WTC11 (cell line): ENCODE results near the gene ZFX. TPM values are rescaled to one million over a fixed set of nuclear protein-coding genes. Genes with fewer than 3 reads are reported as not detected.

Source experiments
- ATAC-seq: fragments of 200-7000 bp; cut with Tn5 transposase; 2 replicates; pipeline ENCODE4 v1.10.0; 2021; ENCODE audit warnings: mild to moderate bottlenecking, moderate library complexity
- CTCF ChIA-PET: fragments of 300-600 bp; sonication (Branson Sonifier 250); formaldehyde crosslinking; loops from one replicate; lab custom pipeline; 2021; ENCODE audit warnings: antibody characterized with exemption; lab: Charles Lee
- POLR2A ChIA-PET: fragments of 350-600 bp; sonication (Branson Sonifier 250); formaldehyde crosslinking; loops from one replicate; lab custom pipeline; 2021; ENCODE audit warnings: antibody characterized with exemption; lab: Charles Lee
- DNase-seq: peaks from one replicate; pipeline ENCODE4 v3.0.0; 2021; ENCODE audit warnings: low spot score
- H3K27ac Mint-ChIP-seq: 2 replicates; pipeline ENCODE4 v1.8.0; 2021; ENCODE audit warnings: mixed read lengths
- H3K27me3 Mint-ChIP-seq: 2 replicates; pipeline ENCODE4 v1.8.0; 2021; ENCODE audit warnings: low read depth, mild to moderate bottlenecking, moderate library complexity, mixed read lengths
- H3K36me3 Mint-ChIP-seq: 2 replicates; pipeline ENCODE4 v1.8.0; 2021; ENCODE audit warnings: mixed read lengths
- H3K4me1 Mint-ChIP-seq: 2 replicates; pipeline ENCODE4 v1.8.0; 2022; ENCODE audit warnings: mixed read lengths
- H3K4me3 Mint-ChIP-seq: 2 replicates; pipeline ENCODE4 v1.8.0; 2021; ENCODE audit warnings: mild to moderate bottlenecking, moderate library complexity, mixed read lengths
- H3K9me3 Mint-ChIP-seq: 2 replicates; pipeline ENCODE4 v1.8.0; 2021; ENCODE audit warnings: mixed read lengths
- ARID4B ChIP-seq: sonication (generic); formaldehyde crosslinking; IDR thresholded peaks from 2 replicates; pipeline ENCODE4 v1.8.0; 2023; ENCODE audit warnings: missing genetic modification reagents, mild to moderate bottlenecking, borderline replicate concordance
- ATF1 ChIP-seq: sonication (generic); formaldehyde crosslinking; IDR thresholded peaks from 2 replicates; pipeline ENCODE4 v1.8.1; 2023; ENCODE audit warnings: mild to moderate bottlenecking, moderate library complexity, missing genetic modification reagents
- ATF2 ChIP-seq: sonication (generic); formaldehyde crosslinking; IDR thresholded peaks from 2 replicates; pipeline ENCODE4 v1.8.1; 2022; ENCODE audit warnings: low read depth, missing genetic modification reagents, borderline replicate concordance
- ATF3 ChIP-seq: sonication (generic); formaldehyde crosslinking; conservative IDR thresholded peaks from 2 replicates; pipeline ENCODE4 v1.8.1; 2022; ENCODE audit warnings: mild to moderate bottlenecking, missing genetic modification reagents
- ATF6 ChIP-seq: sonication (generic); formaldehyde crosslinking; IDR thresholded peaks from 2 replicates; pipeline ENCODE4 v1.8.1; 2023; ENCODE audit warnings: mild to moderate bottlenecking, missing genetic modification reagents
- CBFB ChIP-seq: sonication (generic); formaldehyde crosslinking; IDR thresholded peaks from 2 replicates; pipeline ENCODE4 v1.8.1; 2022; ENCODE audit warnings: mild to moderate bottlenecking, low read depth, missing genetic modification reagents
- E2F1 ChIP-seq: sonication (generic); formaldehyde crosslinking; IDR thresholded peaks from 2 replicates; pipeline ENCODE4 v1.8.0; 2022; ENCODE audit warnings: mild to moderate bottlenecking, missing genetic modification reagents
- E2F5 ChIP-seq: sonication (generic); formaldehyde crosslinking; IDR thresholded peaks from 2 replicates; pipeline ENCODE4 v1.8.1; 2022; ENCODE audit warnings: mild to moderate bottlenecking, moderate library complexity, missing genetic modification reagents
- ELF4 ChIP-seq: sonication (generic); formaldehyde crosslinking; IDR thresholded peaks from 2 replicates; pipeline ENCODE4 v1.8.1; 2022; ENCODE audit warnings: low read depth, mild to moderate bottlenecking, moderate library complexity, missing genetic modification reagents
- EMX1 ChIP-seq: fragments of 250-450 bp; sonication (Bioruptor Pico); IDR thresholded peaks from 2 replicates; pipeline ENCODE4 v1.8.0; 2021; ENCODE audit warnings: mild to moderate bottlenecking
- ETV6 ChIP-seq: sonication (generic); formaldehyde crosslinking; IDR thresholded peaks from 2 replicates; pipeline ENCODE4 v1.8.1; 2022; ENCODE audit warnings: mild to moderate bottlenecking, missing genetic modification reagents
- IRF2 ChIP-seq: sonication (generic); formaldehyde crosslinking; IDR thresholded peaks from 2 replicates; pipeline ENCODE4 v1.8.0; 2022; ENCODE audit warnings: low read depth, missing genetic modification reagents, borderline replicate concordance
- KAT7 ChIP-seq: sonication (generic); formaldehyde crosslinking; IDR thresholded peaks from 2 replicates; pipeline ENCODE4 v1.8.1; 2023; ENCODE audit warnings: missing genetic modification reagents, mild to moderate bottlenecking, borderline replicate concordance
- MAX ChIP-seq: sonication (generic); formaldehyde crosslinking; IDR thresholded peaks from 2 replicates; pipeline ENCODE4 v1.8.0; 2022; ENCODE audit warnings: mild to moderate bottlenecking, missing genetic modification reagents
- MLX ChIP-seq: sonication (generic); formaldehyde crosslinking; IDR thresholded peaks from 2 replicates; pipeline ENCODE4 v1.8.1; 2023; ENCODE audit warnings: mild to moderate bottlenecking, missing genetic modification reagents, moderate library complexity
- NR2C2 ChIP-seq: sonication (generic); formaldehyde crosslinking; IDR thresholded peaks from 2 replicates; pipeline ENCODE4 v1.8.0; 2022; ENCODE audit warnings: mild to moderate bottlenecking, missing genetic modification reagents
- OVOL2 ChIP-seq: fragments of 250-450 bp; sonication (Bioruptor Pico); IDR thresholded peaks from 2 replicates; pipeline ENCODE4 v1.9.0; 2021; ENCODE audit warnings: mild to moderate bottlenecking, borderline replicate concordance
- SP1 ChIP-seq: sonication (generic); formaldehyde crosslinking; conservative IDR thresholded peaks from 2 replicates; pipeline ENCODE4 v1.8.1; 2022; ENCODE audit warnings: missing genetic modification reagents
- ZNF138 ChIP-seq: sonication (generic); formaldehyde crosslinking; conservative IDR thresholded peaks from 2 replicates; pipeline ENCODE4 v1.8.1; 2022; ENCODE audit warnings: mild to moderate bottlenecking, moderate library complexity, missing genetic modification reagents
- ZNF263 ChIP-seq: sonication (generic); formaldehyde crosslinking; IDR thresholded peaks from 2 replicates; pipeline ENCODE4 v1.8.1; 2022; ENCODE audit warnings: low read depth, mild to moderate bottlenecking, moderate library complexity, missing genetic modification reagents
- ZNF671 ChIP-seq: fragments of 250-450 bp; sonication (Bioruptor Pico); IDR thresholded peaks from 2 replicates; pipeline ENCODE4 v1.8.0; 2021; ENCODE audit warnings: mild to moderate bottlenecking
- total RNA-seq: library from RNA; stranded (reverse); gene quantifications from 3 replicates; pipeline ENCODE4 v1.2.3, GENCODE V29; 2021

The ZFX gene
- total RNA-seq, 1 experiment from 2014 or later, result 19.3 TPM

GRCh38 chrX:24125028-24125612, 24.4 kb upstream of the ZFX start:
- no peak overlapping the region for H3K27ac Mint-ChIP-seq
- H3K4me1 Mint-ChIP-seq, result peaks cover 4% of the 10 kb centered on the region
- TF ChIP-seq ATF2, result no peak
- no peak for TF ChIP-seq OVOL2 (CRISPR knock-in tag)
- no peak for TF ChIP-seq ZNF263 (CRISPR knock-in tag)
- TF ChIP-seq ZNF671, result no peak
- no peak for TF ChIP-seq ARID4B (CRISPR knock-in tag)
- TF ChIP-seq ATF1 (CRISPR knock-in tag), result no peak
- CTCF ChIA-PET, result no interaction called here
- no peaks in the 10 kb centered on the region for H3K9me3 Mint-ChIP-seq
- no peak for DNase-seq
- 0 out of 2 replicates have a peak, but pooled peaks have one; percentile 32 for ATAC-seq
- no peak overlapping the region for H3K4me3 Mint-ChIP-seq
- no peaks in the 10 kb centered on the region for H3K27me3 Mint-ChIP-seq
- POLR2A ChIA-PET, result no interaction called here
- H3K36me3 Mint-ChIP-seq, result no peaks in the 10 kb centered on the region

- no peak for DNase-seq
- Mint-ChIP-seq H3K9me3 (no peaks in the 10 kb centered on the region), H3K4me1 (peaks cover 14% of the 10 kb centered on the region), H3K27ac (no peak overlapping the region), H3K4me3 (no peak overlapping the region), H3K27me3 (no peaks in the 10 kb centered on the region), H3K36me3 (no peaks in the 10 kb centered on the region)
- TF ChIP-seq NR2C2 (no peak), SP1 (no peak), ETV6 (CRISPR knock-in tag) (no peak), ATF3 (CRISPR knock-in tag) (no peak), MLX (CRISPR knock-in tag) (no peak), ATF6 (CRISPR knock-in tag) (no peak), E2F5 (no peak), CBFB (CRISPR knock-in tag) (no peak), ZNF263 (CRISPR knock-in tag) (no peak), MAX (CRISPR knock-in tag) (no peak), ELF4 (CRISPR knock-in tag) (no peak), IRF2 (no peak), E2F1 (no peak), ZNF138 (CRISPR knock-in tag) (no peak), KAT7 (no peak), EMX1 (CRISPR knock-in tag) (no peak)
- ATAC-seq, result no peak
- ChIA-PET CTCF (no interaction called here), POLR2A (no interaction called here)
These were observed 18.1 kb upstream of the ZFX start for GRCh38 chrX:24131476-24131875.
